OCI-LY1 (cell line): ENCODE measurements around the gene MEIOC.
"Not testable (repeated sequence)": the region's sequence is repeated elsewhere in the genome, so short reads cannot be mapped to it uniquely, and the experiment has no call there.

Experiments used
- CTCF ChIP-seq: fragments of 200-600 bp; sonication (generic), shearing (Covaris generic); IDR thresholded peaks from 2 replicates; pipeline ENCODE4 v1.5.1; 2017; ENCODE audit warnings: mild to moderate bottlenecking, antibody characterized with exemption, low read length, moderate library complexity, mixed read lengths
- EZH2 ChIP-seq: fragments of 200-600 bp; sonication (generic), shearing (Covaris generic); IDR thresholded peaks from 2 replicates; pipeline ENCODE4 v1.8.0; 2017; ENCODE audit warnings: borderline replicate concordance, mixed run types, mild to moderate bottlenecking, antibody characterized with exemption, low read length, moderate library complexity, mixed read lengths

GRCh38 chr17:44690746-44691306, 34.6 kb downstream of the MEIOC start:
- peak; percentile 40 for TF ChIP-seq CTCF
- TF ChIP-seq EZH2 = not testable (repeated sequence)
